Stimulated activated naive CD8-positive, alpha-beta T cell treated with anti-CD3 and anti-CD28 coated beads, Interleukin-15, Interleukin-2, amounts not matched to agents 100 ng/mL and 50 ng/mL, for 24 hours (primary cell): ENCODE data around the gene PARD3B.

Experiments used
- H3K27ac Mint-ChIP-seq: one replicate; pipeline ENCODE4 v1.8.0; 2021; ENCODE audit warnings: mild to moderate bottlenecking, mixed read lengths
- H3K27me3 Mint-ChIP-seq: one replicate; pipeline ENCODE4 v1.8.0; 2021; ENCODE audit warnings: mixed read lengths
- H3K36me3 Mint-ChIP-seq: one replicate; pipeline ENCODE4 v1.8.0; 2021; ENCODE audit warnings: low read depth, mixed read lengths
- H3K4me1 Mint-ChIP-seq: one replicate; pipeline ENCODE4 v1.8.0; 2021; ENCODE audit warnings: low read depth, mixed read lengths
- H3K4me3 Mint-ChIP-seq: one replicate; pipeline ENCODE4 v1.8.0; 2021; ENCODE audit warnings: mild to moderate bottlenecking, mixed read lengths
- H3K9me3 Mint-ChIP-seq: one replicate; pipeline ENCODE4 v1.8.0; 2021; ENCODE audit warnings: mixed read lengths

PARD3B gene

DNA sequence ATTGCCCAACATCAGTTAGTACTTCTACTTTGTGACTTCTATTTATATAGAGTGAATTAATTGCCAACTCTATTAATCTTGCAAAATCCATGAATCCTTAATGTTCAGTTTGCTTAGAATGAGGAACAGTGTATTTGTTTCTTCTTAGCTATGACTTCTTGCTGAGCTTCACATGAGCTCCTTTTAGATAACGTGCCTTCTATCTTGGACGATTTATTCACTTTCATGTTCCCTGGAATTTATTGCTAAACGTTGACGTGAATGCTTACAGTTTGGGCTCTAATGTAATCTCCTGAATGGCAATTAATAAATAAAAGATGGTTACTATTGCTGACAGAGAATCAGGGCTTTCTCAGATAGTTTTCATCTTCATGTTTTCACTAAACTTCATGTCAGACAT lies 752.6 kb downstream of the PARD3B start:
- no peak overlapping the region for H3K27ac Mint-ChIP-seq
- no peaks in the 10 kb centered on the region for H3K4me1 Mint-ChIP-seq
- no peaks in the 10 kb centered on the region for H3K27me3 Mint-ChIP-seq
- H3K4me3 Mint-ChIP-seq: no peak overlapping the region
- H3K9me3 Mint-ChIP-seq: no peaks in the 10 kb centered on the region
- no peaks in the 10 kb centered on the region for H3K36me3 Mint-ChIP-seq

DNA sequence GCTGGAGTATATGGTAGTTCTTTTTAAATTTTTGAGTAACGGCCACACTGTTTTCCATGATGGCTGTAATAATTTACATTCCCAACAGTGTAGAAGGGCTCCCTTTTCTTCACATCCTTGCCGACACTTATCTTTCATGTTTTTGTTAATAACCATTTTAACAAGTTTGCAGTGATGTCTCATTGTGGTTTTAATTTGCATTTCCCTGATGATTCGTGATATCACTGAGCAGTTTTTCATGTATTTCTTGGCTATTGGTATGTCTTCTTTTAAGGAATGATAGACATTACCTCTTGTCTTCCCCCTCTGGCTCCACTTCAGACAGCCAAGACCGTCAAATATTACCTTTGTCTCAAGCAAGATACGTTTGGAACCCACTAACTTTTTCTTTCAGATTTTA lies 765.9 kb downstream of the PARD3B start:
- no peaks in the 10 kb centered on the region for H3K27me3 Mint-ChIP-seq
- H3K4me1 Mint-ChIP-seq: no peaks in the 10 kb centered on the region
- H3K36me3 Mint-ChIP-seq: no peaks in the 10 kb centered on the region
- no peak overlapping the region for H3K27ac Mint-ChIP-seq
- H3K4me3 Mint-ChIP-seq: no peak overlapping the region
- no peaks in the 10 kb centered on the region for H3K9me3 Mint-ChIP-seq

DNA sequence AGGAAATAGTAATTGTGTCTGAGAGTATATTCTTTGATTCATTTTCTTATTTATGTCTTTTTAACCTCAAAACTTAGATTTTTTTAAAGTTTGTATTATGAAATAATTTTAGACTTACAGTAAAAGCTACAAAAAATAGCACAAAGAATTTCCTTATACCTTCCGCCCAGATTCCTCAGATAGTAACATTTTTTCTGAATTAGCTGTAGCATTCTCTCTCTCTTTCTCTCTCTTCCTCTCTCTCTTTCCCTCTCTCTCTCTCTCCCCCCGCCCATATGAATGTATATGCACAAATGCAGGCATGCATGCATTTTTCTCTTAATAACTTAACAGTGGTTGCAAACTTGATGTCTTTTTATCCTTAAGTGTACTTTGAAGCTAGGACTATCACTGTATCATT lies 776.0 kb downstream of the PARD3B start:
- H3K4me1 Mint-ChIP-seq: no peaks in the 10 kb centered on the region
- no peaks in the 10 kb centered on the region for H3K36me3 Mint-ChIP-seq
- H3K9me3 Mint-ChIP-seq: peaks cover 5% of the 10 kb centered on the region
- no peak overlapping the region for H3K4me3 Mint-ChIP-seq
- no peaks in the 10 kb centered on the region for H3K27me3 Mint-ChIP-seq
- H3K27ac Mint-ChIP-seq: no peak overlapping the region

DNA sequence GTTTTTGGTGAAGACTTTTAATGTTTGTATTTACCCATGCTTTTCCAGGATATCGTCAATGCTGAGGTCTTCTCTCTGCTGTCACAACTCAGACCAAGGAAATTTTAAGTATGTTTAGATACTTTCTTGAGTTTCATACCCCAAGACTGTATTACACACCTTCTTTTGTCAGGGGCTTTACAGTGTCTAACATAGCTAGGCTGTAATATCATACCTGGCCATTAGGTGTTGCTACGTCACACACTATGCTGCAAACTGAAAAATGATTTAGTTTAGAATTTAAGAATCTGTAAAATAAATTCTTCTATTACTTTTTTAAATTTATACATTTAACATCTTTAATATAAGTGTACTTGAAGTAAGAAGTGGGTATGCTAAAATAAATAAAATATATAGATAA lies 778.7 kb downstream of the PARD3B start:
- Mint-ChIP-seq H3K36me3 (no peaks in the 10 kb centered on the region), H3K9me3 (peaks cover 5% of the 10 kb centered on the region), H3K4me3 (no peak overlapping the region), H3K27ac (no peak overlapping the region), H3K27me3 (no peaks in the 10 kb centered on the region), H3K4me1 (no peaks in the 10 kb centered on the region)

DNA sequence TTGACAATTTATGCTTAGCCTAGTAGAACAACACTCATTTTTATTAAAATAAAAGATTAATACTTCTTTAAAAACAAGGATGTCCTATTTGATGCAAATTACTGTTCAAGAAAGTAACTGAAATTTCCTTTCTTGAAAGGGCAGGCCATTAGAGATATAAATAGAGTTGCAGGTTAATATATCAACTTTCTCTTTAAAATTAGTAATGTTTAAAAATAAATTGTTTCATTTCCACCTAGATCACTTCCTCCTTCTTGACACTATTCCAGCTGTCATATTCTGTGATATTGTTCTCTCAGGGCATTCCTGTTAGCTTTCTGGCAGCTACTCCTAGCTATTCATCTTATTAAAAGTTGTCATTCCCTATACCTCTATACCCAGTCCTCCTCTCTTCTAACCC lies 779.1 kb downstream of the PARD3B start:
- no peaks in the 10 kb centered on the region for H3K27me3 Mint-ChIP-seq
- peaks cover 5% of the 10 kb centered on the region for H3K9me3 Mint-ChIP-seq
- H3K36me3 Mint-ChIP-seq: no peaks in the 10 kb centered on the region
- H3K4me3 Mint-ChIP-seq: no peak overlapping the region
- H3K27ac Mint-ChIP-seq: no peak overlapping the region
- no peaks in the 10 kb centered on the region for H3K4me1 Mint-ChIP-seq

DNA sequence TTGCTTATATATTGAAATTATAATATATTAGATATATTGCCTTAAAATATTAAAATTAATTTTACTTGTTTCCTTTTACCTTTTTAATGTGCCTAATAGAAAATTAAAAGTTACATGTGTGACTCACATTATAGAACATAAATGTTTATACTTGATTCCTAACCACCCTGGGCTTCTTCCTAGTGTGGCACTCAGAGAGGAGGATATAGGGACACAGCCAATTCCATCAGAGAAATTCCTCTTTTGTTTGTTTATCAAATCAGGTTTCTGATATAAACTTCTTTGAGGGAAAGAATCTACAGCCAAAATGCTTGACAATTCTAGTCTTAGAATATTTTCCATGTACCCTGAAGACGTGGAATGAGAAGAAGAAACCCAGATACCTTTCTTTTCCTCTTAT lies 788.1 kb downstream of the PARD3B start:
- no peak overlapping the region for H3K27ac Mint-ChIP-seq
- no peaks in the 10 kb centered on the region for H3K27me3 Mint-ChIP-seq
- H3K4me1 Mint-ChIP-seq: no peaks in the 10 kb centered on the region
- no peak overlapping the region for H3K4me3 Mint-ChIP-seq
- no peaks in the 10 kb centered on the region for H3K36me3 Mint-ChIP-seq
- peaks cover 7% of the 10 kb centered on the region for H3K9me3 Mint-ChIP-seq

DNA sequence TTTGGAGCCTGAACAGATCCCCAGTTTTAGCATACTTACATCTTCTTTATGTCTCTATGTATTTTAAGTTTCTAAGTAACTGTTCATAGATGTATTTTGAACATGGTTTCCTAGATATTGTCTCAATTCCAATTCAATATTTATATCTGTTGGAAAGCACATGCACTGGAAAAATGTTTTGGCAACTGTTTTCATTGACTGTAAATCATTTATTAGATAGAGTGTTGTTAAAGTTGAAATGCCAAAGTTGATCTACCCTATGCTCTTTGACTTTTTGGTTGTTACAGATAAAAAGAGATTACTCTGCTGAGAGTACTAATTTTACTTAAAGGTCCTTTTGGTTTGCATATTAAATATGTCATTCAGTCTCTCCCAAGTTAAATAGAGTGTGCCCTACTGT lies 792.0 kb downstream of the PARD3B start:
- Mint-ChIP-seq H3K4me1 (no peaks in the 10 kb centered on the region), H3K27me3 (no peaks in the 10 kb centered on the region), H3K27ac (no peak overlapping the region), H3K4me3 (no peak overlapping the region), H3K9me3 (peaks cover 11% of the 10 kb centered on the region), H3K36me3 (no peaks in the 10 kb centered on the region)

DNA sequence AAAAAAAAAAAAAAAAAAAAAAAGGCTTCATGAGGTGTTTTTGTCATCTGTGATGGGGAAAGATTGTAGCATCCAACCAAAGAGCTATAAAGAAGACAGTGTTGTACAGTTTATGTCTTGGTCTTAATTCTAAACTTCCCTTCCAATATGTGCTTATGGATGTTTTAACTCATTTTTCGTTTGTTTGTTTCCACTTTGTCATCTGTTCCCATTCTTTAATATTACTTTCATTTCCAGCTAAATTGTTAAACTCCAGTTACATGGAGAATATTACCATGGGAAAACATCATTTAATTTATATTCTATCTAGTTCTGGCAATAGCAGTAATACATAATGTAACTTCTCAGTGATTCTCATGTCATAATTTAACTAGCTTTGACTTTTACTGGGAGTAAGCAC lies 792.9 kb downstream of the PARD3B start:
- Mint-ChIP-seq H3K9me3 (peaks cover 11% of the 10 kb centered on the region), H3K4me3 (no peak overlapping the region), H3K27ac (no peak overlapping the region)

DNA sequence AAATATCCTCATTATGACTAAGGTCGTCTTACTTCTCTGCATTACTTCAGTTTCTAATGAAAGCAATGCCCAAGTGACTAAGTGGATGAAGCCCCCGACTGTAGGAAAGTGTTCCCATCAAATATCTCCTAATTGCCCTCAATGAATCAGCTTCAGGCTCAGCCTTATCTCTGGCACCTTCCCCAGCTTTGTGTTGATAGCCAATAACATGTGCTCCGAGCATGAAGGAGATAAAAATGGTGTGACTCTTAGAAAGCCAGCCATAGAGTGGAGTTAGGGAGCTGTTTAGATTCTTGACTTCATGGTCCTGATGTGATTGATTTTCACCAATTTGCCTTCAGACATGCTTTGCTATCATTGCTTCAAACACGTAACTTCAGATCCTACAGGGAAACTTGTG lies 797.8 kb downstream of the PARD3B start:
- peaks cover 11% of the 10 kb centered on the region for H3K9me3 Mint-ChIP-seq
- no peaks in the 10 kb centered on the region for H3K27me3 Mint-ChIP-seq
- H3K4me1 Mint-ChIP-seq: no peaks in the 10 kb centered on the region
- H3K4me3 Mint-ChIP-seq: no peak overlapping the region
- no peaks in the 10 kb centered on the region for H3K36me3 Mint-ChIP-seq
- H3K27ac Mint-ChIP-seq: no peak overlapping the region

More for the DNA sequence above, 792.9 kb downstream of the PARD3B start:
- no peaks in the 10 kb centered on the region for H3K36me3 Mint-ChIP-seq
- H3K27me3 Mint-ChIP-seq: no peaks in the 10 kb centered on the region
- no peaks in the 10 kb centered on the region for H3K4me1 Mint-ChIP-seq

DNA sequence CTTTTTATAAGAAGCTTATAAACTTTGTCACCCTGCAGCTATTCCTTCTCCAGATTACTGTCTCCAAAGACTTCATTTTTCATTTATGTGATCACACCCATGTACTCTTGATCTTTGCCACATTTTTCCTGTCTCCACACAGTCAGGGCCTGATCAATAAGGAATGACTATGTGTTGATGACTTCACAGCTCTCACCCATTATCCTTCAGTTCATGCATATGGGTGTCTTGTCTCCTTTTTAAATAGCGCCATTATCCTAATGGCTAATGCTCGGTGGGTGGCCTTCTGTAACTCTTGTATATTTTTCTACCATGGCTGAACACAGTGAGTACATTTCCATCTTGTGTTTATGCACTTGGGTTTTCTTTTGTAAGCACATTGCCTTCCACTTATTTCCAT lies 801.4 kb downstream of the PARD3B start:
- no peaks in the 10 kb centered on the region for H3K27me3 Mint-ChIP-seq
- no peaks in the 10 kb centered on the region for H3K4me1 Mint-ChIP-seq
- H3K36me3 Mint-ChIP-seq: no peaks in the 10 kb centered on the region
- H3K9me3 Mint-ChIP-seq: peaks cover 6% of the 10 kb centered on the region
- H3K4me3 Mint-ChIP-seq: no peak overlapping the region
- H3K27ac Mint-ChIP-seq: no peak overlapping the region

DNA sequence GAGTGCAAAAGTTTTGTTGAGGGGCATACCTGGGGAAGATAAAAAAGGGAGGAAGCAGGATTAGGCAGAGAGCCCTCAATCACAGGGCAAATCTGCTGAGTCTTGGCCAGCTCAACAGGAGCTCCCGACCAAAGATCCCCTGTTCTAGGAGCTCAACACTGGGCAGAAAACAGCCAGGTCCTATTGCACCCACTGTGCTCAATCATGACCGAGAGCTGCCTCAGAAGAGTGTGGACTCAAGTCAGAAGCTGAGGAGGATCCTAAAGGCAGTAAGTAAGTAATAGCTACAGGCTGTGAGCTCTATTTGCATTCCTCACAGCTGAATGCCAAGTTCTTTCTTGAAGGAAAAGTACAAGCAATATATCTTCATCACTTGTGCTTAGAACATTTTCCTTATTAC lies 802.6 kb downstream of the PARD3B start:
- Mint-ChIP-seq H3K36me3 (no peaks in the 10 kb centered on the region), H3K4me3 (no peak overlapping the region), H3K27me3 (no peaks in the 10 kb centered on the region), H3K27ac (no peak overlapping the region), H3K9me3 (peaks cover 6% of the 10 kb centered on the region), H3K4me1 (no peaks in the 10 kb centered on the region)

DNA sequence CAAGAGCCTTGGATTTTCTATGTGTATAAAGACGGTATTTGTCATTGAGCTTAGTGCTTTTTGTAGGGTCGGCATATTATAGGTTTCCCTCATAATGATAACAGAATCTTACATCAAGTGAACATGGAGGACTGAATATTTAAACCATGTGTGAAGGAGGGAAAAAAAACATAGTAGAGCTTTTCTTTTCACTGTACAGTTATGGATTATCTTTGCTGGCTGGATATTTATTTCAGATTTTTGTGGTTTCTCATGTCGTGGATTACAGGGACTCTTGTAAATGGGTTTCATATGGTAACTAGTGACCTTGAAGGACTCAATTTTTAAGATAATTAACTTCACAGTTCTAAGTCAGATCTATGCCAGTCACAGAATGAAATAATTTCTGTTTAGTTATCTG lies 806.8 kb downstream of the PARD3B start:
- Mint-ChIP-seq H3K4me3 (no peak overlapping the region), H3K4me1 (no peaks in the 10 kb centered on the region), H3K27me3 (no peaks in the 10 kb centered on the region), H3K36me3 (no peaks in the 10 kb centered on the region), H3K27ac (no peak overlapping the region), H3K9me3 (peaks cover 4% of the 10 kb centered on the region)

DNA sequence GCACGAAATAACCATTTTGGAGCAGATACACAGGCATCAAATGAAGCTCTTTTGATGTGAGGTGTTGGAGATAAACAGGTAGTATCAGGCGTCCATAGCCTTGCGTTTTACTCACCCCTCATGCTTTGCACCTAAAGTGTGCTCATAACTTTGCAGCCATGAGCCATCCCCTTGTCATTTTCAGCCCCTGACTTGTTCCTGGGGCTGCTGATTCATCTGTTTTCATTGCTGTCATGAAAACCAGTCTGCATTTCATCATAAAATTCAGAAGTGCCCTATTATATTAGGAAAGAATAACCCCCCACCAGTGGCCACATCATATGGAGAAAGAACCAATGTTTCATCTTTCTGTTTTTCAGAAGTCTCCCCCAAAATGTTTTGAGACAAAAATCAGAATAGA lies 807.3 kb downstream of the PARD3B start:
- Mint-ChIP-seq H3K36me3 (no peaks in the 10 kb centered on the region), H3K4me1 (no peaks in the 10 kb centered on the region), H3K4me3 (no peak overlapping the region), H3K9me3 (peaks cover 4% of the 10 kb centered on the region), H3K27ac (no peak overlapping the region), H3K27me3 (no peaks in the 10 kb centered on the region)

DNA sequence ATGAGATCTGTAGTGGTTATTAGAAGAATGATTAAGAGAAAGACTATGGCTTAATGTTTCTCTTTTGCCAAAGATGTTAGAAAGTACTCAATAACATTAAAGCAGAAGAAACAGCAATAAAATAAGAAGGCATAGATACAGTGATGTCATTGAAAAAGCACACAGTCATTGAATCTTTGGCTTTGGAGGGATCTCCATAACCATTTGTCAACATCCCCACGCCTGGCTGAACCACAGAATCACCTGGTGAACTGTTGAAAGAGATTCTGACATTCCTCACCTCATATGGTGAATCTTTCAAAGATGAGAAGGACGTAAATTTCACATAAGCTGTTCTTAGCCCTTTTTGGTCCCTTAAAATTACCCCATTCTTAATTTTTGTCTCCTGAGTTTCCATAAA lies 812.5 kb downstream of the PARD3B start:
- Mint-ChIP-seq H3K4me3 (no peak overlapping the region), H3K36me3 (no peaks in the 10 kb centered on the region), H3K27ac (no peak overlapping the region), H3K4me1 (no peaks in the 10 kb centered on the region), H3K27me3 (no peaks in the 10 kb centered on the region), H3K9me3 (peaks cover 4% of the 10 kb centered on the region)

DNA sequence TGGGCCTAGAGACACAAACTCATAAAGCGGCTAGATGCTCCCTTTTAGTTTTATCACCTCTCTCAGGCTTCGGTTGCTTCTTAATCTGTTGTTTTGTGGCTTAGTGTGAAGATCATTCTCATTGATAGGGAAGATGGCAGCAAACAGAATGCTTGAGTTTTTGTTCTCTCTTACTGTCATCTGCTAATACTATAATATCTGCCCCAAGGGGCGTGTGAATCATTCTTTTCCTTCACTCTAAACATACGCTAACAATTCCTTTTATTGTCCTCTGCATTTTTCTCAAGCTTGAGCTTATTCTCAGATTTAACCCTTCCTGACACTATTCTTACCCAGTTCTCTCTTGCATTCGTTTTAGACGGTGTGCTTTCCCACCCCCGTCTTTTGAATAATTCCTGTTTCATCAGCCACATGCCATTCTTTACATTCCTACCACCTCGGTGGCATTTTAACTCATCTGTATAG lies 813.1 kb downstream of the PARD3B start:
- Mint-ChIP-seq H3K4me3 (no peak overlapping the region), H3K27ac (no peak overlapping the region), H3K4me1 (no peaks in the 10 kb centered on the region), H3K27me3 (no peaks in the 10 kb centered on the region), H3K9me3 (peaks cover 4% of the 10 kb centered on the region), H3K36me3 (no peaks in the 10 kb centered on the region)

DNA sequence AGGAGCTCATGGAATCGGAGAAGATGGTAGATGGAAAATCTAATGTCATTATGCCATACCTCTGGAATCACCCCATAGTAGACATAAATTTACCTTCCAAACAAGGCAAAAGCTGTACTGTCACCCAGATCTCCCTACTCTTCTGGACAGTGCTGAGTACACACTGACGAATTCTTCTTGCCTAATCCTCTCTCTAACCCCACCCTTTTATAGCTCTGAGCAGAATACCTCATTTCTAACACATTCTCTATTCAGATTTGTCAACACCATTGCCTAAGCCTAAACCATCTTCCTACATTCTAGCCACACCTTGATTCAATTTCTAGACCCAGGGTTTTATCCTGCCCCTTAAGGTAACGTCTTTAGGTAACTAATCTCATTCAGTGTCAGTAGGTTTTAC lies 816.0 kb downstream of the PARD3B start:
- H3K4me1 Mint-ChIP-seq: no peaks in the 10 kb centered on the region
- H3K9me3 Mint-ChIP-seq: no peaks in the 10 kb centered on the region
- no peak overlapping the region for H3K27ac Mint-ChIP-seq
- H3K36me3 Mint-ChIP-seq: no peaks in the 10 kb centered on the region
- H3K4me3 Mint-ChIP-seq: no peak overlapping the region
- no peaks in the 10 kb centered on the region for H3K27me3 Mint-ChIP-seq

DNA sequence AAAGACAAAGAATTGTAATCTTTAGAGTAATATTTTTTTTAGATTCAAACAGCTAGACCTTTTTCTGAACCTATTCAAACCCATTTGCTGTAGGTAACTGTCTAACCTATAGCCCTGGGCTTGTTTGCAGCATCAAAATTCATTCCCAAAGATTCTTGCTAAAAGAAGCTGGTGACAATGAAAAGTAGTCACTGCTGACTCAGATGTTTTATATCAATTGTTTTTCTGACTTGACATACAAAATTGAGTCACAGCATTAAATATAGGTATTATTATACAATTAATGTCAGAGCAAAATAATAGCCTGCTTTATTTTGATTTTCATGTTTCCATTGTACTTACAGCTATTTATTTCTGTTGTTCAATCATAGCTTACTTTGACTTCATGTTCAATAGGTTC lies 816.7 kb downstream of the PARD3B start:
- H3K36me3 Mint-ChIP-seq: no peaks in the 10 kb centered on the region
- H3K4me1 Mint-ChIP-seq: no peaks in the 10 kb centered on the region
- no peak overlapping the region for H3K27ac Mint-ChIP-seq
- no peaks in the 10 kb centered on the region for H3K9me3 Mint-ChIP-seq
- H3K27me3 Mint-ChIP-seq: no peaks in the 10 kb centered on the region
- no peak overlapping the region for H3K4me3 Mint-ChIP-seq
